HEK293T (cell line): Measurements from ENCODE around the gene GPHN.

Source experiments
- ARNT ChIP-seq: fragments of 450-650 bp; IDR thresholded peaks from 2 replicates; pipeline ENCODE4 v1.6.1; 2017; ENCODE audit warnings: mild to moderate bottlenecking
- CTBP1 ChIP-seq: fragments of 450-650 bp; IDR thresholded peaks from 2 replicates; pipeline ENCODE4 v1.6.1; 2016; ENCODE audit warnings: borderline replicate concordance
- FOXA1 ChIP-seq: fragments of 450-650 bp; IDR thresholded peaks from 2 replicates; pipeline ENCODE4 v1.6.1; 2016; ENCODE audit warnings: mild to moderate bottlenecking
- FOXM1 ChIP-seq: fragments of 450-650 bp; IDR thresholded peaks from 2 replicates; pipeline ENCODE4 v1.6.1; 2017; ENCODE audit warnings: mild to moderate bottlenecking, borderline replicate concordance

GRCh38 chr14:67162385-67162784, 654.4 kb downstream of the GPHN start:
- no peak for TF ChIP-seq ARNT
- TF ChIP-seq FOXM1: no peak
- TF ChIP-seq FOXA1: no peak
- no peak for TF ChIP-seq CTBP1
